GM21717 (cell line): ENCODE data around the gene MBD6.
A peak's percentile ranks its signal among the peaks of the same experiment; 100 is the strongest.

Experiments used
- ATAC-seq: cut with Tn5 transposase; IDR thresholded peaks from one replicate; pipeline ENCODE4 v1.9.1; 2021; ENCODE audit warnings: mild to moderate bottlenecking, moderate library complexity; ENCODE audit not compliant: unreplicated experiment

Gene MBD6, protein sequence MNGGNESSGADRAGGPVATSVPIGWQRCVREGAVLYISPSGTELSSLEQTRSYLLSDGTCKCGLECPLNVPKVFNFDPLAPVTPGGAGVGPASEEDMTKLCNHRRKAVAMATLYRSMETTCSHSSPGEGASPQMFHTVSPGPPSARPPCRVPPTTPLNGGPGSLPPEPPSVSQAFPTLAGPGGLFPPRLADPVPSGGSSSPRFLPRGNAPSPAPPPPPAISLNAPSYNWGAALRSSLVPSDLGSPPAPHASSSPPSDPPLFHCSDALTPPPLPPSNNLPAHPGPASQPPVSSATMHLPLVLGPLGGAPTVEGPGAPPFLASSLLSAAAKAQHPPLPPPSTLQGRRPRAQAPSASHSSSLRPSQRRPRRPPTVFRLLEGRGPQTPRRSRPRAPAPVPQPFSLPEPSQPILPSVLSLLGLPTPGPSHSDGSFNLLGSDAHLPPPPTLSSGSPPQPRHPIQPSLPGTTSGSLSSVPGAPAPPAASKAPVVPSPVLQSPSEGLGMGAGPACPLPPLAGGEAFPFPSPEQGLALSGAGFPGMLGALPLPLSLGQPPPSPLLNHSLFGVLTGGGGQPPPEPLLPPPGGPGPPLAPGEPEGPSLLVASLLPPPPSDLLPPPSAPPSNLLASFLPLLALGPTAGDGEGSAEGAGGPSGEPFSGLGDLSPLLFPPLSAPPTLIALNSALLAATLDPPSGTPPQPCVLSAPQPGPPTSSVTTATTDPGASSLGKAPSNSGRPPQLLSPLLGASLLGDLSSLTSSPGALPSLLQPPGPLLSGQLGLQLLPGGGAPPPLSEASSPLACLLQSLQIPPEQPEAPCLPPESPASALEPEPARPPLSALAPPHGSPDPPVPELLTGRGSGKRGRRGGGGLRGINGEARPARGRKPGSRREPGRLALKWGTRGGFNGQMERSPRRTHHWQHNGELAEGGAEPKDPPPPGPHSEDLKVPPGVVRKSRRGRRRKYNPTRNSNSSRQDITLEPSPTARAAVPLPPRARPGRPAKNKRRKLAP

DNA sequence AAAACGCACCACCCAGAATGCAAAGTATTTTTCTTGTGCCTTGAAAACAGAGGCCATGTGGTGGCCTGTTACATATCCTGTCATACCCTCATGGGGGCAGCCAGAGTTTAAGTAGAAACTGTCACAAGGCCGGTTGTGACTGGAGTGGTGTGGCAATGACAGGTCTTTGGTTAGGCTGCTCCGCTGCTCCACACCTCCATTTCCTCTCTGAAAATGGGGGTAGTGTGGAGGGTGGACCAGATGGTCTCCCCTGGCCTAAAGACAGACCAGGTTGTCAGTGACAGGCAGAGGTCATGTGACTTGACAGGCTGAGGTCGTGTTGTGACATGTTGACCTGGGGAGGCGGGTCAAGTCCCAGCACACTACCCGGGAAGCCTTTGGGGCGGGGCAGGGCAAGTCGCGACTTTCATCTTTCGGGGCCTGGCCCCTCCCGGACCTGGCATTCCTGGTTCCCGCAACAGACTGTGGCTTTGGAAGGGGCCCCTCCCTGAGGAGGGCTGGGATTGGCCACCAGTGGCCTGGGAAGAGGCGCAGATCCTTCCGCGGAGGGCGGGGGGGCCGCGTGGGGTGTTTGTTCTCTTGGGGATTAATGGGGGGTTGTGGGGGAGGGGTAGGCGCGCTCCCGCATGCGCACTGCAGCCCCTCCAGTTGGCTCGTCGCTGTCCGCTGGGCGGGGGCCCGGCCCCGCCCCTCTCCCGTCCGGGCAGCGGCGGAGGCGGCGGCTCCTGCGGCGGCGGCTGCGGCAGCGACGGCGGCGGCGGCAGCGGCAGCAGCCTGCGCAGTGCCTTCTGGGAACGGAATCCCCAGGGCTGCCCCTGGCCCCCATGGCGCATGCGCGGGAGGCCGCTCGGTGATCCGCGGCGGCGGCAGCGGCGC lies at the start of gene MBD6:
MBD6 (plus strand) TSS at position 814 of the 876 bp plus-strand sequence. CDS start 1,480 bp downstream, outside the sequence.
- peak; percentile 37 for ATAC-seq

DNA sequence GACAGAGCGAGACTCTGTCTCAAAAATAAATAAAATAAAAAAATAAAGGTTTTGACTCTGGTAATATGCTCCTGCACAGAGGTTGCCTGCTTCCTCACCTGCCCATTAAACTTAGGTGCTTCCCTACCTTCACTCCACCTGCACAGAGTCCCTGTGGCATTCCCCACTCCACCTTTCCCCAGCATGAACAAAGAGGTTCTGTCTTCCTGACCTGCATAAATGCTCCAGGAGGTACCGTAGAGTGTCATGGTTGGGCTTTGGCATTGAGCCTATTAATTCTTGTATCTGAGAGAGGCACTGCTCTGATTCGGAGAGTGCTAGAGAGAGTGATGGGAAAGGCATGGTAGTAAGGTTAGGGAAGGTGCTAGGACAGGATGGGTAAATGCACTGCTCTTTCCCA lies 49.2 kb upstream of the MBD6 start:
- ATAC-seq = no peak

DNA sequence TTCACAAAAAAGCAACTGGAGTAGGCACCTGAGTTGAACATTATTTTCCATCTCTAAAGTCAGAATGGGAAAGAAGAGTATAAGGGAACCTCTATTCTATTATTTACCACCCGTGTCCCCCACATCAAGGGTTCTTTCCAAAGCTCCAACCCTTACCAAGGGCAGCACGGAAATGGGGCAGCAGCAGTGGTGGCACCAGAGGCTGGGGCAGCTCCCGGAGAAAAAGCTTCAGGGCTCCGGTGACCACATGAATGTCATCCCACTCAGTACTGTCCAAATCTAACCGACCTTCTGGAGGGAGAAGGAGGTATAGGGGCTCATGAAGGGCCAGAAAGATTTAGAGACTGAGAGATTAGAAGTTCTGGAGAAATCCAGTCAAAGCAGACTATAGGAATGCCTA lies 48.7 kb upstream of the MBD6 start:
- ATAC-seq = no peak

DNA sequence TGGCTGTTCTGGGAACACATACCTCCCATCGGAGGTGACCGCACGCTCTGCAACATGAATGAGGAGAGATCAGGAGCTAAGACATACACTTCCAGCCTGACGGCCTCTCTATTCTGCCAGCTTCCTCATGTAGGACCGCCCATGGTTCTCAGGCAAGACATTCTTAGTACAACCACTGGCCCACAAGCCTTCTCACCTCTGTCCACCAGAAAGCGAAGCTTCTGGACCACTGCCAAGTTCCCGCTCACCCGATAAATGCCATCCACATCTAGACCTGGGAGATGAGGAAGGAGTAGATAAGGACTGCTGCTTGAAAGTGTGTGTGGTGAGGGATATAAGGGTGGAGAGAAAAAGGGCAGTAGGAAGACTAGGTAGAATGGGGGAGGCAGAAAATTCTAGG lies 48.2 kb upstream of the MBD6 start:
- no peak for ATAC-seq

DNA sequence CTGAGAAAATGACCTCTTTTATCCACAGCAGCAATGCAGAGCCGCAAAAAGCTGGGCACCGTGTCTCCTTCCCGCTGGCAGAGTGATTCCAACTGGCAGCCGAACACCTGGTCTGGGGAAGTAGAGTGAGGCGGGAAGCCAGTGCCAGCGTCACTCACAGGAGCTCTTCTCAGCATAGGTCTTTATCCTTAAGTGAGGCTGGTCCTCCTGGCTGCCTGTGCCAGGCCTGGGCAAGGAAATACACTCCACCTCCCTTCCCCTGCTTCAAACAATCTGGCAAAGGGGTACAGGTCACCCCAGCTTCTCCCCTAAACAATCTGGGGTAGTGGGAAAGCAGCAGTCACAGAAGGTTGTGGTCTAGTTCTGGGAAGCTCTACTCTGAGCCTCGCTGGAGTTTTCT lies 47.8 kb upstream of the MBD6 start:
- no peak for ATAC-seq

DNA sequence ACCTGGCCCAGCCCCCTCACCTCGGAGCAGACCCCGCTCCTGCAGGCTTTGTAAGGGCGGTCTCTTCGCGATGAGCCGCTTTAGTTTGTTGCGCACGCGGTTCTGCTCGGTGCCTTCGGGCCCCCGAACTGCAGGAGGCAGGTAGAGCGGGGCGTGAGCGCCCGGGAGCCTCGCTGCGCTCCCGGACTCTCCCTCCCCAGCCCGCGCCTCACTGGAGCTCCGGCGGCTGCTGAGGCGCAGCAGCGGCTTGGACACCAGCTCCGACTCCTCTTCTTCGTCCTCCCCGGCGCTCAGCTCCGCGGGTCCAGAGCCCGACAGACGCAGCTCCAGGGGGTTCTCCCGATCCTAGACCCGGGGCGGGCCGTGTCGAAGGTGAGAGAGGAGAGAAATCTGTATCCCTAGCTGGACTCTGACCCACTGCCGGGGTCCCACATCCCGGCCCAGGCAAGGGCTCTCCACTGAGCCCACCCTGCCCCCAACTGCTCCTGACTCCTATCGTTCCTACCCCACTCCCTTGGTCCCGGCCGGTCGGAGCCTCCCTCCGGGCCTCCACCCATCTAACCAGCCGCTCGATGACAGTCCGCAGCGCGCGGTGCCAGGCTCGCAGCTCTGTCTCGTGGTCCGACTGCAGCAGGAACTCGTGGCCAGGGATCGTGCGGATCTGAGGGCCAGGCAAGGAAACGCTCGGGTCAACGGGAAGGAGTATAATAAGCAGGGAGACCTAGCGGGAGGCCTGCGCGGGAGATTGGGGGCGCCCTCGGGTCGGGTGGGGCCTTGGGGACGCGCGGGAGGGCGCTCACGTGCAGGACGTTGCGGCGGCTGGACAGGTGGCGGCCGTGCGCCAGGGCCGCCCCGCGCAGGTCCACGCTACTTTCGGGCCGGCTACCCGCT lies 47.1 kb upstream of the MBD6 start:
- no peak for ATAC-seq

DNA sequence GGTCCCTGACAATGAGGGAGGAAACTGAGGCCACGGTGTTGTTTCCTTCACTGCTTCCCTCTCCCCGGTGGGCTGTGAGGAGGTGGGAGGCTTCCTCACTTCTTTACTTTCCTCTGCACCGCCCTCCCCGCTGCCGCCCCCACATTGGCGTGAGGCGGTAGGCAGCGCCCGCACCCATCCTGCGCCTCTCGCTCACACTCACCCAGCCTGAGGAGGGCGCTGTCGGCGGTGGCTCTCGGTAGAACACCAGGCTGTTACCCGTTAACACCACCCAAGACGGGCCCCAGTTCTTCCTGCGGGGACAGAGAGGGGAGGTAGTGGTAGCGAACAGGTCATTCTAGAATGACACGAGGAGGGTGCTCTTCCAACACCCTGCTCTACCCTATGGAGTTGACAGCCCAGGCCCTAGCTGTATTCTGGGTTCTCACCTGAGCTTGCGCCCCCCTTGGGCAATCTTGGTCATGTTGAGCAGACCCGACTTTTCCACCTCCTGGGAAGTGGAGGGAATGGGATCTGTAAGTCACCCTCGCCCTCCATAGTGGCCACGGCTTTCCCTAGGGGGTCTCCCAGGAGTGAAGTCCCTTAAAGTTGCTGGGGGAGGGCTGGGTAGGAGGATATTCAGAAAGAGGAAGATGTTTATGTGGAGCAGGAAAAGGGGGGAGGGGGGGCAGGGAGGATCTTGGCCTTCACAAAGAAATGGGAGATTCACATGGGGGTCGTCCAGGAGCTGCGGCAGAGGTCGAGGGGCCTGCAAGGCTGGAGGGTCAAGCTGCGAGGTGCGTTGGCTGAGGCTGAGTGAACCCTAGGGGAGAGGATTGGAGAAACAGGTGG lies 46.2 kb upstream of the MBD6 start:
- no peak for ATAC-seq

DNA sequence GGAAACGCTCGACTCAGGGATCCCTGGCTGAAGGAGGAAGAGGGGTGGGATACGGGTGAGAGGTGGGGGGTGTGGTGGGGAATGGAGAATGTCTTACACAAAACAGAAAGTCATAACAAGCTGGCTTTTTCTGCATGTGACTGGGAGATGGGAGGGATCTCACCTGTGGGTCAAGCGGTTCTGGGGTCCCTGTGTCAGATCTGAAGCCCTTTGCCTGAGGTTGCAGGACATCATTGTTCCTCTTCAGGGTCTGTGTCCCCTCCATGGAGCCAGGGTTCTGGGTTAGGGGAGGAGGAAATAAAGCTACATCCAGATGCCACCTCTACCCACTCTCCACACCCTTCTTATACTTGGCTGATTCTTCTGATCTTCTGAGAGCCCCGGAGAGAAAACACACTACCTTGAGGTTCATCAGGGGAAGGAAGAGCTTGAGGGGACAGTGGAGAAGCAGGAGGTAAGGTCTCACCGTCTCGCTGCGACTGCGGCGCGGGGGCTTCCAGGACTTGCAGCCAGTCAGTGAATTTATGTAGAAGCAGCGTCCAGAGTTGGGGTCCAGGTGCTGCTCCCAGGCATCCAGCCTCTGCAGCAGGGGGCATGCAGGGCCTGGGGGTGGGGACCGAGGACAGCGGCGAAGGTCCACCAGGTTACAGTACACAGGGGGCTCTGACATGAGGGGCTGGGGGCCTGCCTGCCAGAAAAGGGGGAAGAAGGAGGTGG lies 45.5 kb upstream of the MBD6 start:
- no peak for ATAC-seq

DNA sequence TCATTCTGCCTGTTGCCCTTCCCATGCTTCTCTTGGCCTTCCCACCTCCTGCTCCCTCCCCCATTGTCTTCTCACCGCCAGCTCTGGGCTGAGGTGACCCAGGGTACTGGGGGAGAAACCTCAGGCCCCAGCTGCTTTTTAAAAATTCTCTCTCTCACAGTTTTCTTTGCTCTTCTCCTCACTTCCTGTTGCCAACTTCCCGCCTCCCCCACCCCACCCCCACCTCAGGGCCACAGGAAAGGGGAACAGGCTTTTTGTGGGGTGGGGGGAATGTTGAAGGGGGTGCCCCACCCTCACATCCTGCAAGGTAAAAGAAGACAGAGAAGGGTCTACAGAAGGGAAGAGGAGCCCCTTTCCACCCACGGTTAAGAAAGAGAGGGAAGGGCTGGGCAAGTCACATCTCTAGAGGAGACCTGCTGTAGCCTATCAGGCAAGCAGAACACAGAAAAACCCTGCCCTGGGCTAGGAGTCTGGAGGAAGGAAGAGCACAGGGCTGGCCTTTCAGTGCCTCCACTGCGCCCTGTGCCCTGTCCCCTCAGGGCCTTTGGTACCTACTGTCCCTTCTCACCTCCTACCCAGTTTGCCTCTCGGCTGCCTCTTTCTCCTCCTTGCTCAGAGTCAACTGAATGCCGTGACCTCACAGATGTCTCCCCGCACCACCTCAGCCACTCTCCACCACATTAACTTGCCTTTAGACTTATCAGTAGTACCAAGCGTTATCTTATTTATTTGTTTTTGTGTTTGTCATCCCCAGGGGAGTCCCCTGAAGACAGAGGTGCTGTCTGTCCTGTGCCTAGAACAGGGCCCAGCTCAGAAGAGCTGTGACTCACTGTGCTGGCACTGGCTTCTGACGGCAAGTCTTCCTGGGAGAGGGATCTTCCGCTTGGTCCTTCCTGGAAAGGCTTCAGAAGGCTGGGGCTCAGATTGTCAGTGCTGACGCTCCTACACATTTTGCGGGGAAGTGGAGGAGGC lies 44.6 kb upstream of the MBD6 start:
- peak; percentile 46 for ATAC-seq

DNA sequence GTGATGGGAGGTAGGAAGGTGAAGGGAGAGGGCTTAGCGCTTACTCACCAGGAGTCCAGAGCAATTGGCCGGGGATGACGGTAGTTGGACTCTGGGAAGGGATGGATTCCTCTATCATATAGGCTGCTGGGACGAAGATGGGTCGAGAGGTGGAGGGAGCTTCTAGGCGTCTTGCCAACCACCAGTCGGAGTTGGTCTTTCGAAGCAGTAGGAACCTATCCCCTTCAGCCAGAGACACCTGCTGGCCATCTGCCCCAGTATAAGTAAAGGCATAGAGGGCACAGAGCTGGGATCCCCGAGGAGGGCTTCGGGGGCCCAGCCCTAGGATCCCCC lies 43.6 kb upstream of the MBD6 start:
- no peak for ATAC-seq

DNA sequence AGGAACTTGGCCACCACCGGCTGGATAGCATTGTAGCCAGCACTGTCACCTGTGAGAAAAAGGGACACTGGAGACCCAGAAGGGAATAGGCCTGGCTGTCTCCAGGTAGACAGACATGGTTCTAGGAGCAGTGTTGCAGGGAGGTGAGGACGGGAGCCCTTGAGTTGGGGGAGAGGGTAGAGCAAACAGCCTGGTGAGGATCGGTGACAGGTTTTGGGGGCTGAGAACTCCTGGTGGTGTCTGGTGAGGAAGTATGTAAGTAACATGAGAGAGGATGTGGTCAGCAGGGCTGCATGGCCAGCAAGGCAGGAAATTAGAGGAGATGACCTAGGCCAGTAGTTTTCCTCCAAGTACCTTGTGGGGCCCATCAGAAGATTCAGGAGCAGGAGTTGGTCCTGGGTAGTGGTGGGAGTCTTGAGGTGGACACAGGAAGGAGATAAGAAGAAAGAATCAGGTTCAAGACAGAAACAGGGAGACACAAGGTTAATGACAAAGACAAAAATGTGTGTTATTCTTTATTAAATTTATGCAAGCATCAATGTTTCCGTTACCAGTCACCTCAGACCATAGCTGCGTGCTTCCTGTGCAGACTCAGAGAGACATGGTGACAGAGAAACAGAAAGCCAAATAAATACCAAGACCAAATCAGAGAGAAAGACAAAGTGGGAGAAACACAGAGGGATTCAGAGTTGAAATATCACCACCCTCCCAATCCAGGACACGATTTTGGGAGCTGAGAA lies 43.1 kb upstream of the MBD6 start, which contains the start of gene ARHGAP9:
ARHGAP9 (minus strand) TSS at position 491 of the 740 bp plus-strand sequence; CDS start at position 31, 460 bp downstream.
- no peak for ATAC-seq

DNA sequence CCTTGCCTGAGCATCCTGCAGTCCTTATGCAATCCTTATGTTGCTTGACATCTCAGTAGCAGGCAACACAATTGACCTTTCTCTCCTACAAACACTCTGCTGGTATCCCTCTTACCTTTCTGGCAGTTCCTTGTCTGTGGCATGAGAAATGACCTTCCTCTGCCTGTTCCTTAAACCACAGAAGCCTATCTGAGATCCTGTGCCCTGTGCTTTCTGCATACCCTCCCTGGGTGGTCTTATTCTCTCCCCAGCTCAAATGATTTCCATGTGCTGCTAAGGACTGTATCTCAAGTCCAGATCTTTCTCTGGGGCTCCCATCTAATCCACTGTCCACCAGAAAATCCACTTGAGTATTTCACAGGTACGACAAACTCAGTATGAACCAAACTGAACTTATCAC lies 41.0 kb upstream of the MBD6 start:
- no peak for ATAC-seq

DNA sequence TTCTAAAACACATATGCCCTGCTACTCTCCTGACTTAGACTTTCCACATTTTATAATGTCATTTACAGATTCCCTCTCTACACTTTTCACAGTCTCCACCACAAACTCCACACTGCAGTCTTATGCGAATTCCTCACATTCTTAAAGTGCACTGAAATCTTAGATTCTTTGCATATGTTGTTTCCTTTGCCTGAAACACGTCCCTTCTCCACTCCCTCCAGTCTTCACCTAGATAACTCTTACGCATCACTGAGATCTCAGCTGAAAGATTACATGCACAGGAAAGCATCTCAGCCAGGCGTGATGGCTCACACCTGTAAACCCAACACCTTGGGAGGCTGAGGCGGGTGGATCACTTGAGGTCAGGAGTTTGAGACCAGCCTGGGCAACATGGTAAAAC lies 39.2 kb upstream of the MBD6 start:
- ATAC-seq = no peak

DNA sequence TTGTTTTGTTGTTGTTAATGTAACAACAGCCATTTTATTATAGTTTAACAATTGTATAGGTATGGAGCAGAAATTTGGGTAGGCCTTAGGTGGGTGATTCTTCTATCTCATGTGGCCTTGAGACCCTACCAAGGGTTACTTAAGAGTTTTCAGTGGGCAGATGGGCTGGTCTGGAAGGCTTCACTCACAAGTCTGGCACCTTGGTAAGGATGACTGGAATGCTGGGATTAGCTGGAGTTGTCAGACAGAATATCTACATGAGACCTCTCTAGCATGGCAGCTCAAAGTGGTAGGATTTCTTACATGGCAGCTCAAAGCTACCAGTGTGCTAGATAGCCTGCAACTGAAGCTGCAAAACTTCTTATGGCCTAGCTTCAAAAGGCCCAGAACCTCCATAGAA lies 36.9 kb upstream of the MBD6 start:
- no peak for ATAC-seq

DNA sequence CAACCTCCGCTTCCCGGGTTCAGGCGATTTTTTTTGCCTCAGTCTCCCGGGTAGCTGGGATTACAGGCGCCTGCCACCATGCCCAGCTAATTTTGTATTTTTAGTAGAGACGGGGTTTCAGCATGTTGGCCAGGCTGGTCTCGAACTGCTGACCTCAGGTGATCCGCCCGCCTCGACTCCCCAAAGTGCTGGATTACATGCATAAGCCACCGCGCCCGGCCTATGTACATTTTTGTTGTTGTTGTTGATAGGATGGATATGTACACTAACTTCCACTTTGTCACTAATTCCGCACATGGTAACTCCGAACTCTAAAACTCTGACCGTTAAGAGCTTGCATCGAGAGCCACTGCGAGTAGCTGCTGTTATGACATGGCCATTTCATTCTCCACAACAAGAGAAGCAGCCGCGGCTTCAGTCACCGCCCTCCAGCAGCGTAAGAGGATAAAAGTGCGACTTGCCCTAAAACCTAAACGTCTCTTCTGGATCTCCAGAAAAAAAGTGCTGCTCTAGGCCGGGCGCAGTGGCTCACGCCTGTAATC lies 35.5 kb upstream of the MBD6 start:
- ATAC-seq = no peak
